Mesenchymal stem cell (in vitro differentiated cells and primary cell): ENCODE data around the gene NOCT.
"Not testable (repeated sequence)": the region's sequence is repeated elsewhere in the genome, so short reads cannot be mapped to it uniquely, and the experiment has no call there.

Experiments
- DNase-seq: peaks from one replicate; pipeline ENCODE4 v3.0.0-alpha.2; 2013
- H2AFZ ChIP-seq: one replicate; pipeline ENCODE4 v1.6.1; 2013; ENCODE audit warnings: low read depth, mild to moderate bottlenecking, control low read depth, inconsistent platforms, low read length, moderate library complexity
- H2AK5ac ChIP-seq: 2 replicates; pipeline ENCODE4 v1.6.1; 2013; ENCODE audit warnings: low read length, moderate library complexity, mild to moderate bottlenecking, inconsistent platforms; ENCODE audit not compliant: severe bottlenecking
- H2BK120ac ChIP-seq: one replicate; pipeline ENCODE4 v1.6.1; 2013; ENCODE audit warnings: low read depth, mild to moderate bottlenecking, inconsistent platforms, low read length, moderate library complexity
- H2BK12ac ChIP-seq, 2 experiments: one replicate each; pipeline ENCODE4 v1.6.1; 2013; ENCODE audit warnings: inconsistent platforms in 2 of 2, low read length in 2 of 2, mild to moderate bottlenecking in 2 of 2, moderate library complexity in 2 of 2, control low read depth in 1 of 2
- H2BK15ac ChIP-seq: one replicate; pipeline ENCODE4 v1.6.1; 2013; ENCODE audit warnings: mild to moderate bottlenecking, low read depth, inconsistent platforms; ENCODE audit not compliant: poor library complexity, severe bottlenecking
- H2BK5ac ChIP-seq: 2 replicates; pipeline ENCODE4 v1.6.1; 2013; ENCODE audit warnings: low read depth, mild to moderate bottlenecking, low read length, control low read depth, inconsistent platforms; ENCODE audit not compliant: poor library complexity, severe bottlenecking
- H3K14ac ChIP-seq, 2 experiments: one replicate each; pipeline ENCODE4 v1.6.1; 2013; ENCODE audit warnings: inconsistent platforms in 2 of 2, low read length in 2 of 2, control low read depth in 1 of 2, mild to moderate bottlenecking in 1 of 2, moderate library complexity in 1 of 2
- H3K18ac ChIP-seq, 2 experiments: one replicate each; pipeline ENCODE4 v1.6.1; 2013; ENCODE audit warnings: inconsistent platforms in 2 of 2, low read length in 2 of 2, control low read depth in 1 of 2, low read depth in 1 of 2, mild to moderate bottlenecking in 1 of 2
- H3K23ac ChIP-seq, 2 experiments: one replicate each; pipeline ENCODE4 v1.6.1; 2013; ENCODE audit warnings: inconsistent platforms in 2 of 2, low read length in 2 of 2, mild to moderate bottlenecking in 2 of 2, moderate library complexity in 2 of 2, control low read depth in 1 of 2
- H3K27ac ChIP-seq: 2 replicates; pipeline ENCODE4 v1.5.1; 2013; ENCODE audit warnings: mild to moderate bottlenecking, moderate library complexity, low read length, control low read depth, inconsistent platforms; ENCODE audit not compliant: poor library complexity, severe bottlenecking
- H3K27me3 ChIP-seq, 2 experiments: 2 replicates each; pipeline versions ENCODE4 v1.6.1 to v1.7.0; 2013; ENCODE audit warnings: low read length in 2 of 2, mild to moderate bottlenecking in 2 of 2, moderate library complexity in 2 of 2, control low read depth in 1 of 2, inconsistent platforms in 1 of 2; ENCODE audit not compliant: control insufficient read depth in 1 of 2, insufficient read depth in 1 of 2
- H3K36me3 ChIP-seq, 2 experiments: 2 replicates each; pipeline versions ENCODE4 v1.6.1 to v1.7.0; 2013; ENCODE audit warnings: low read length in 2 of 2, control low read depth in 1 of 2, inconsistent platforms in 1 of 2, low read depth in 1 of 2, mild to moderate bottlenecking in 1 of 2; ENCODE audit not compliant: insufficient read depth in 2 of 2, control insufficient read depth in 1 of 2
- H3K4ac ChIP-seq, 2 experiments: one replicate each; pipeline ENCODE4 v1.6.1; 2013; ENCODE audit warnings: inconsistent platforms in 2 of 2, low read length in 2 of 2, mild to moderate bottlenecking in 2 of 2, moderate library complexity in 2 of 2, control low read depth in 1 of 2, low read depth in 1 of 2
- H3K4me1 ChIP-seq: 2 replicates; pipeline ENCODE4 v1.6.1; 2013; ENCODE audit warnings: low read depth, low read length, control low read depth; ENCODE audit not compliant: control insufficient read depth, insufficient read depth
- H3K4me2 ChIP-seq: 2 replicates; pipeline ENCODE4 v1.6.1; 2013; ENCODE audit warnings: low read length, mild to moderate bottlenecking, inconsistent platforms; ENCODE audit not compliant: poor library complexity, severe bottlenecking
- H3K4me3 ChIP-seq, 2 experiments: 2 replicates each; pipeline versions ENCODE4 v1.5.1 to v1.7.0; 2013; ENCODE audit warnings: low read length in 2 of 2, mild to moderate bottlenecking in 2 of 2, control low read depth in 1 of 2, low read depth in 1 of 2; ENCODE audit not compliant: insufficient read depth in 1 of 2
- H3K79me1 ChIP-seq: replicated peaks from 2 replicates; pipeline ENCODE4 v1.6.1; 2013; ENCODE audit warnings: mild to moderate bottlenecking, control low read depth, low read length, inconsistent platforms; ENCODE audit not compliant: poor library complexity, severe bottlenecking
- H3K9ac ChIP-seq: 2 replicates; pipeline ENCODE4 v1.7.0; 2013; ENCODE audit warnings: mild to moderate bottlenecking, low read length, moderate library complexity
- H3K9me3 ChIP-seq: 2 replicates; pipeline ENCODE4 v1.7.0; 2013; ENCODE audit warnings: mild to moderate bottlenecking, low read length; ENCODE audit not compliant: control insufficient read depth
- H4K8ac ChIP-seq: one replicate; pipeline ENCODE4 v1.6.1; 2013; ENCODE audit warnings: inconsistent platforms, mild to moderate bottlenecking, low read length, moderate library complexity
- H4K91ac ChIP-seq: one replicate; pipeline ENCODE4 v1.6.1; 2013; ENCODE audit warnings: mild to moderate bottlenecking, low read length, inconsistent platforms
- WGBS: methylation state at CpG from one replicate; pipeline ENCODE4 v1.1.7; 2013; ENCODE audit warnings: mixed read lengths; 5-methylcytosine and 5-hydroxymethylcytosine counted together

The NOCT gene

GRCh38 chr4:139050446-139050845, 34.9 kb downstream of the NOCT start:
- Histone ChIP-seq H3K14ac (no peak overlapping the region), H2BK15ac (no peak overlapping the region), H4K91ac (no peak overlapping the region), H3K36me3 (peaks cover 10 to 59% of the 10 kb centered on the region in 2 experiments), H3K4me1 (no peaks in the 10 kb centered on the region), H3K27ac (peak overlapping the region; percentile 62), H3K27me3 (no peaks in the 10 kb centered on the region), H3K9ac (no peak overlapping the region), H2AFZ (no peak overlapping the region), H2BK5ac (no peak overlapping the region), H3K9me3 (no peaks in the 10 kb centered on the region), H3K79me1 (peaks cover 12% of the 10 kb centered on the region), H3K4me3 (no peak overlapping the region), H3K18ac (no peak overlapping the region), H2BK12ac (no peak overlapping the region), H2AK5ac (no peak overlapping the region), H2BK120ac (no peak overlapping the region), H3K4me2 (no peak overlapping the region), H3K4ac (no peak overlapping the region), H4K8ac (no peak overlapping the region), H3K23ac (no peak overlapping the region)
- DNase-seq: peak; percentile 45
- no CpG with 5 or more reads among the region's 2 CpGs for WGBS

GRCh38 chr4:139053909-139054308, 38.3 kb downstream of the NOCT start:
- whole genome bisulfite sequencing: 90% methylated on average over 1 of the region's 1 CpG
- H3K9me3 ChIP-seq: no peaks in the 10 kb centered on the region
- no peak overlapping the region for H3K4ac ChIP-seq
- no peak overlapping the region for H2BK15ac ChIP-seq
- H3K14ac ChIP-seq: no peak overlapping the region
- H4K91ac ChIP-seq: no peak overlapping the region
- no peak overlapping the region for H3K9ac ChIP-seq
- no peak overlapping the region for H3K18ac ChIP-seq
- no peaks in the 10 kb centered on the region for H3K27me3 ChIP-seq
- H3K4me1 ChIP-seq: no peaks in the 10 kb centered on the region
- no peak overlapping the region for H2BK12ac ChIP-seq
- H3K79me1 ChIP-seq: peaks cover 10% of the 10 kb centered on the region
- H2AFZ ChIP-seq: no peak overlapping the region
- H3K4me2 ChIP-seq: no peak overlapping the region
- H3K36me3 ChIP-seq: peaks cover 6 to 70% of the 10 kb centered on the region in 2 experiments
- H4K8ac ChIP-seq: no peak overlapping the region
- H2AK5ac ChIP-seq: no peak overlapping the region
- no peak overlapping the region for H2BK5ac ChIP-seq
- DNase-seq: no peak
- no peak overlapping the region for H3K27ac ChIP-seq
- H2BK120ac ChIP-seq: no peak overlapping the region
- H3K4me3 ChIP-seq: no peak overlapping the region
- no peak overlapping the region for H3K23ac ChIP-seq

GRCh38 chr4:139054791-139055505, 39.4 kb downstream of the NOCT start:
- Histone ChIP-seq H3K79me1 (peaks cover 12% of the 10 kb centered on the region), H3K4ac (no peak overlapping the region), H3K9me3 (no peaks in the 10 kb centered on the region), H4K8ac (no peak overlapping the region), H2AFZ (no peak overlapping the region), H2BK120ac (no peak overlapping the region), H3K4me2 (peak overlapping the region; percentile 2), H2BK5ac (no peak overlapping the region), H3K27ac (peak overlapping the region; percentile 12), H3K4me3 (no peak overlapping the region), H3K14ac (no peak overlapping the region), H3K18ac (no peak overlapping the region), H2AK5ac (no peak overlapping the region), H2BK15ac (no peak overlapping the region), H3K27me3 (no peaks in the 10 kb centered on the region), H3K4me1 (no peaks in the 10 kb centered on the region), H2BK12ac (no peak overlapping the region), H4K91ac (no peak overlapping the region), H3K9ac (no peak overlapping the region), H3K36me3 (peaks cover 14 to 71% of the 10 kb centered on the region in 2 experiments), H3K23ac (no peak overlapping the region)
- 10% methylated on average over 1 of the region's 1 CpG for WGBS
- no peak for DNase-seq

GRCh38 chr4:139059026-139059425, 43.4 kb downstream of the NOCT start:
- H3K4me2 ChIP-seq, H2BK5ac ChIP-seq, H3K4me3 ChIP-seq, H3K27me3 ChIP-seq, H2BK15ac ChIP-seq, H3K9ac ChIP-seq, H3K18ac ChIP-seq, H2BK120ac ChIP-seq, H3K4me1 ChIP-seq, H3K14ac ChIP-seq, H3K9me3 ChIP-seq, H3K23ac ChIP-seq, H2BK12ac ChIP-seq, H2AK5ac ChIP-seq, H4K91ac ChIP-seq, DNase-seq, H4K8ac ChIP-seq, H3K4ac ChIP-seq, H2AFZ ChIP-seq, H3K27ac ChIP-seq: not testable (repeated sequence)
- Histone ChIP-seq H3K79me1 (peaks cover 10% of the 10 kb centered on the region), H3K36me3 (peaks cover 16 to 95% of the 10 kb centered on the region in 2 experiments)
- WGBS: 91% methylated on average over 4 of the region's 4 CpGs
